Measurements from ENCODE around the gene FGFR2. TPM values are rescaled to one million over a fixed set of nuclear protein-coding genes. Genes with fewer than 3 reads are reported as not detected.

Gene FGFR2
- total RNA-seq, 1 donor from 2014 or later = 4.5 TPM

DNA sequence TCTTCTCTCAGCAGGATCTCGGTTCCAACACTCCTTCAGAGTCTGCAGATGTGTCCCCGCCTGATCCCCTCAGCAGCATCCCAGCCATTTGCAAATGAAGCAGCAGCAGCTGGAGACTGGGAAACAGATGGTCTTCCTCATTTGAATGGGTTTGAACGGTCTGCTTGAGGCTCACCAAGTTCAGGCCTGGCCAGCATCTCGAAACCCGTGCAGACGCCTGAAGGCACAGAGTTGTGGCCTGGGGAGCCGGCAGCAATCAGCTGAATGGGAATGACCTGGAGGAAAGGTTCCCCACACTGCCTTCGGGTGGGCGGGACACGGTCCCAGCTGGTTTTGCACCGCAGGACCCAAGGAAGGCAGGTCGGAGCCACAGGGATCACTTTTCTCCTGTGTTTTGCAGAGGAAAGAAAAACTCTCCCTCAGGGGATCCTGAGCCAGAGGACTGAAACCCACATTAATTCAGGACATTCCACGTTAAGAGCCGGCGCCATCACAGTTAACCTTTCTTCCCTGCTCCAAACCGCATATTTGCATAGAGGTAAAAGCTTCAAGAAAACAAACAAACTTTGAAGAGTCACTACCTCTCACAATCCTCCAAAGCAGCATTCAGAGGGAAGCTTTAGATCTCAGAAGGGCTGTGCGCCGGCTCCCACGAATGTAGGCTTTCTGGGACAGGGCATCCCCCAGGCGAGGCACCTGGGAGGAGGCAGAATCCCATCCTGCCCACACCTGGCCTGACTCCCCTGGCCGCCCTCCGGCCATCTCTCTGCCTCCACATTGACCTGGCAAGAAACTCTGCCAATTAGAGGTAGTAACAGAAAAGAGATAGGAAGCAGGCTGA lies 17.7 kb downstream of the FGFR2 start:
- no peaks in the 10 kb centered on the region for H3K36me3 ChIP-seq (ENCODE audit: control insufficient read depth, insufficient read depth, low read length)
- no peak for DNase-seq (ENCODE audit: low read depth)
- TF ChIP-seq, protein P1, sequence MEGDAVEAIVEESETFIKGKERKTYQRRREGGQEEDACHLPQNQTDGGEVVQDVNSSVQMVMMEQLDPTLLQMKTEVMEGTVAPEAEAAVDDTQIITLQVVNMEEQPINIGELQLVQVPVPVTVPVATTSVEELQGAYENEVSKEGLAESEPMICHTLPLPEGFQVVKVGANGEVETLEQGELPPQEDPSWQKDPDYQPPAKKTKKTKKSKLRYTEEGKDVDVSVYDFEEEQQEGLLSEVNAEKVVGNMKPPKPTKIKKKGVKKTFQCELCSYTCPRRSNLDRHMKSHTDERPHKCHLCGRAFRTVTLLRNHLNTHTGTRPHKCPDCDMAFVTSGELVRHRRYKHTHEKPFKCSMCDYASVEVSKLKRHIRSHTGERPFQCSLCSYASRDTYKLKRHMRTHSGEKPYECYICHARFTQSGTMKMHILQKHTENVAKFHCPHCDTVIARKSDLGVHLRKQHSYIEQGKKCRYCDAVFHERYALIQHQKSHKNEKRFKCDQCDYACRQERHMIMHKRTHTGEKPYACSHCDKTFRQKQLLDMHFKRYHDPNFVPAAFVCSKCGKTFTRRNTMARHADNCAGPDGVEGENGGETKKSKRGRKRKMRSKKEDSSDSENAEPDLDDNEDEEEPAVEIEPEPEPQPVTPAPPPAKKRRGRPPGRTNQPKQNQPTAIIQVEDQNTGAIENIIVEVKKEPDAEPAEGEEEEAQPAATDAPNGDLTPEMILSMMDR (IDR thresholded peaks at IDR 0.05; ENCODE audit: insufficient read depth, low read length, poor library complexity, severe bottlenecking) = no peak
- no peaks in the 10 kb centered on the region for H3K27me3 ChIP-seq (ENCODE audit: control insufficient read depth, insufficient read depth, low read length)
- no peak overlapping the region for H3K4me3 ChIP-seq (ENCODE audit: low read depth, low read length)

DNA sequence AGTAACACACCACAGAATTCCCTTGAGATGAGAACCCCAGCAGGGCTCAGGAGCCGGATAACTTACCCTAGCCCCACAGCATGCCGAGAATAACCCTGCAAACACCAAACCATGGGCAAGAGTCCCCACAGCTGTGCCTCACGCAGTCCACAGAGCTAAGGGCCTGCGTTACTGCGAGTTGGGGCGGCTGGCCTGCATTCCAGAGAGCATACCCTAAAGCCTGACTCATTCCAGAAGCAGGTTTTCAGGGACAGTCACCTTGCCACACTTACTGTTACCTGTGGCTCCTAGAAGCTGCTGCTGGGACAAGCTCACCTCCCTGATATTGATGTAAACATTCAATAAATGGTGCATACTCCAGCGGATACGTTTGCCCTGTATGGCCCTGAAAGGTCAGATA lies 18.6 kb downstream of the FGFR2 start:
- Histone ChIP-seq H3K4me3 (ENCODE audit: low read depth, low read length) (no peak overlapping the region), H3K27me3 (ENCODE audit: control insufficient read depth, insufficient read depth, low read length) (no peaks in the 10 kb centered on the region)
- TF ChIP-seq, protein P1 (IDR thresholded peaks at IDR 0.05; ENCODE audit: insufficient read depth, low read length, poor library complexity, severe bottlenecking) = no peak

DNA sequence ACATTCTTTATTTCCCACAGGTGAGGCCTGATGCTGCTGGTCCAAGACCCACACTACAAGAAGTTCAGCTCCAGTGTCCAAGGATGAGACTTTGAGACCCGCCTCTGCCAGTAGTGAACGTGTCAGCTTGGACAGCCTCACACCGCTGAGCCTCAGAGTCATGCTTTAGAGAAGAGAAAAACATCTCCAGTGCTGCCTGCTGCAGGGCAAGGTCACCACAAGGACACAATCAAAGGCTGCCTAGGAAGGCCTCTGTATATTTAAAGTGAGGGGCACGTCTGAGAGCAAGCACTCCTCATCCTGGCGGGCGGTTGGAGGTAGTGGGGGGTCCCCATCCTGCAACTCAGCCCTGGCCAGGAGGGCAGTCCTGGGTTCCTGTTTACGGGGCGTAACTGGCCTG lies 19.3 kb downstream of the FGFR2 start:
- Histone ChIP-seq H3K4me3 (ENCODE audit: low read depth, low read length) (no peak overlapping the region), H3K27me3 (ENCODE audit: control insufficient read depth, insufficient read depth, low read length) (no peaks in the 10 kb centered on the region)
- TF ChIP-seq, protein P1 (IDR thresholded peaks at IDR 0.05; ENCODE audit: insufficient read depth, low read length, poor library complexity, severe bottlenecking) = no peak

More for the DNA sequence above, 18.6 kb downstream of the FGFR2 start:
- DNase-seq (ENCODE audit: low read depth) = peak; percentile 32
- H3K36me3 ChIP-seq (ENCODE audit: control insufficient read depth, insufficient read depth, low read length) = no peaks in the 10 kb centered on the region

DNA sequence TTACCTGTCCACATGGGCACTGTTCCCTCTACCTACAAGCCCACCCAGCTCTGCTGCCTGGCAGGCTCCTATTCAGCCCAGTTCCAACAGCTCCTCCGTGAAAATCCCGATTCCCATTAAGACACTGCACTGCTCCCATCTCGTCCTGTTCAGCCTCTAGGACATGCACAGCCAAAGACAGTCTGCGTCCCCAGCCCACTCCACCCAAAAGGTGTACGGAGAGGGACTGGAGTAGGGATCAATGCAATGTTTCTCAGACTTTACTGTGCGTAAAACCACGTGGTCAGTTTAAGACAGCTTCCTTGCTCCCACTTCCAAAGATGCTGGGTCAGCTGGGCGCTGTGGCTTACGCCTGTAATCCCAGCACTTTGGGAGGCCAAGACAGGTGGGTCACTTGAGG lies 19.9 kb downstream of the FGFR2 start:
- TF ChIP-seq, protein P1 (IDR thresholded peaks at IDR 0.05; ENCODE audit: insufficient read depth, low read length, poor library complexity, severe bottlenecking) = no peak
- Histone ChIP-seq H3K36me3 (ENCODE audit: control insufficient read depth, insufficient read depth, low read length) (no peaks in the 10 kb centered on the region), H3K4me3 (ENCODE audit: low read depth, low read length) (no peak overlapping the region), H3K27me3 (ENCODE audit: control insufficient read depth, insufficient read depth, low read length) (peaks cover 4% of the 10 kb centered on the region)
- DNase-seq (ENCODE audit: low read depth) = no peak

More for the DNA sequence above, 19.3 kb downstream of the FGFR2 start:
- no peaks in the 10 kb centered on the region for H3K36me3 ChIP-seq (ENCODE audit: control insufficient read depth, insufficient read depth, low read length)
- no peak for DNase-seq (ENCODE audit: low read depth)

DNA sequence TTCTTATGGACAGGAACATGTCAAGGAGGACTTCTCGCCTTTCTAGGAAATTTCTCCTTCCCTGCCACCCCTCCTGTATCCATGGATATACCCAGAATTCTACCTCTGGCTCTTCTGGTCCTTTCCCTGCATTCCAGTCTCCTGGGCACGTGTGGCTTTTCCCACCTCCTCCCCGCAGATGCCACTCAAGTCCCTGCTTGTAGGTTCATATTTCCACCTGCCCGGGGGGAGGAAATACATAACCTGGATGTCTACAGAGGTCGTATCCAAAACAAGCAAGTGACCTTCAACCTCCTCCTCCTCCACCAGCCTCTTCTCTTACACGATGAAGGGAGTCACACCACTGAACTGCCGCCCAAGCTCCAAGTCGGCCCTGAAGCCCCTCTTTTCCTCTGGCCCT lies 20.7 kb downstream of the FGFR2 start:
- peaks cover 4% of the 10 kb centered on the region for H3K27me3 ChIP-seq (ENCODE audit: control insufficient read depth, insufficient read depth, low read length)
- TF ChIP-seq, protein P1 (IDR thresholded peaks at IDR 0.05; ENCODE audit: insufficient read depth, low read length, poor library complexity, severe bottlenecking) = no peak
- H3K36me3 ChIP-seq (ENCODE audit: control insufficient read depth, insufficient read depth, low read length) = no peaks in the 10 kb centered on the region
- no peak for DNase-seq (ENCODE audit: low read depth)
- no peak overlapping the region for H3K4me3 ChIP-seq (ENCODE audit: low read depth, low read length)

DNA sequence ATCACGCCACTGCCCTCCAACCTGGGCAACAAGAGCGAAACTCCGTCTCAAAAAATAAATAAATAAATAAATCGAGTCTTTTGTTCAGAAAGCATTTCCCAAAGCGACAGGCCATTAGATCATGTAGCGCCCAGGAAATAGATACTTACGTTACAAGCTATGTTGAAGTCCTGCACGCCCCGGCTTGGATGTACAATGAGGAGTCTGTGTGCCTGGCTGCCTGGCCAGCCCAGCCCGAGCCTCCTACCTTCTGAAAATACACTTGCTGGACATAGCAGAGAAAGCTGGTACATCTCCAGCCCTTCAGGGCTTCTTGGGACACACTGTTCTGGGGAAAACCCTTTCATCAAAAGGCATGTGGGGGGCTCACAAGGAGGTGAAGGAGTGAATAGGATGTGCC lies 22.1 kb downstream of the FGFR2 start:
- no peak for DNase-seq (ENCODE audit: low read depth)
- H3K36me3 ChIP-seq (ENCODE audit: control insufficient read depth, insufficient read depth, low read length) = no peaks in the 10 kb centered on the region
- TF ChIP-seq, protein P1 (IDR thresholded peaks at IDR 0.05; ENCODE audit: insufficient read depth, low read length, poor library complexity, severe bottlenecking) = no peak
- no peak overlapping the region for H3K4me3 ChIP-seq (ENCODE audit: low read depth, low read length)
- H3K27me3 ChIP-seq (ENCODE audit: control insufficient read depth, insufficient read depth, low read length) = peaks cover 4% of the 10 kb centered on the region

Measured in kidney epithelial cell (primary cell).